NCI-H1092 treated with DMSO at 0.1 percent for 48 hours (cell line): ENCODE measurements around the gene NMB.
A peak's percentile ranks its signal among the peaks of the same experiment; 100 is the strongest.
"Not testable (repeated sequence)": the region's sequence is repeated elsewhere in the genome, so short reads cannot be mapped to it uniquely, and the experiment has no call there.

Source experiments
- DNase-seq: peaks from one replicate; lab custom pipeline; 2025; lab: John Stamatoyannopoulos, UW

Gene NMB, protein sequence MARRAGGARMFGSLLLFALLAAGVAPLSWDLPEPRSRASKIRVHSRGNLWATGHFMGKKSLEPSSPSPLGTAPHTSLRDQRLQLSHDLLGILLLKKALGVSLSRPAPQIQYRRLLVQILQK

DNA sequence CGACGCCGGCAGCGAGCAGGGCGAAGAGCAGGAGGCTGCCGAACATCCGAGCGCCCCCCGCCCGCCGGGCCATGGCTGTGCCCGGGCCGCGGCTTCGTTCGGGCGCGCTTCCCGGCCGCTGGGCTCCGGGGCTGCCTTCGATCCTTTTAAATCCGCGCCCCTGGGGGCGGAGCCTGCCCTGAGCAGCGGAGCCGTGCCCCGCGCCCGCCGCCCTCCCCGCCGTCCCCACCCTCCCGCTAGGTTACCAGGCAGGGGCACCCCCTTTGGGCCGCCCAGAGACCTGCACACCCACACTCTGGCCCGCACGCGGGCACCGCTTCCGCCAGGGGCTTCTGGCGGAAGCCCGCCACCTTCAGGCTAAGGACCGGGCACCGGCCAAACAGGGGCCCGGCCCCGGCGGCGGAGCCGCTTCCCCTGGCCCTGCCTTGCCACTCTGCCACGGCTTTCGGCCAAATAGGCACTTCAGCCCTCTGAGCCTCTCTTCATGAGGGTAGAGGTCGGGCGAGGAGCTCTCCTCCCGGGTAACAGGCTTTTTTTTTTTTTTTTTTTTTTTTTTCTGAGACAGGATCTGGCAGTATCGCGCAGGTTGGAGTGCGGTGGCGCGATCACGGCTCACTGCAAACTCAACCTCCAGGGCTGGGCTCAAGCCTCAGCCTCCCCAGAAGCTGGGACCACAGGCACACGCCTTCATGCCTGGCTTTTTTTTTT lies at the start of gene NMB:
Gene NMB, minus strand, starts transcription at position 120 of the 708 bp plus-strand sequence. Its CDS starts 47 bp downstream, at position 73.
- DNase-seq, result peak; percentile 68

DNA sequence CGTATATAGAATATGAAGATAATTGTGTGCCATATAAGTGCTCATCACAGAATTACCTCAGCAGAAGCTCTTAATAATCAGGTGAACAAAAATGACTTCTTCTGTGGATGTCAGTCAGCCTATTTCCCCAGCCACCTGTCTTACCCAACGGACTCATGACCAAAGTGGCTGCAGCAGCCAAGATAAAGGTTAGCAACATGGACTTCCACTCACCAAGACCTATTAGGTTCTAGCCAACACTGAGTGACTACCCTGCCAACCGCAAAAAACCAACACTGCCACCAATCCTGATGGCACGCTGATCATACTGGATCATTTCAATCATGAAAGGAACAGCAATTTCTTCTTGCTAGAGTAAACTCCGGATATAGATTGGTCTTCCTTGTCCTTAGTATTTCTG lies 45.8 kb upstream of the NMB start:
- DNase-seq, result no peak

DNA sequence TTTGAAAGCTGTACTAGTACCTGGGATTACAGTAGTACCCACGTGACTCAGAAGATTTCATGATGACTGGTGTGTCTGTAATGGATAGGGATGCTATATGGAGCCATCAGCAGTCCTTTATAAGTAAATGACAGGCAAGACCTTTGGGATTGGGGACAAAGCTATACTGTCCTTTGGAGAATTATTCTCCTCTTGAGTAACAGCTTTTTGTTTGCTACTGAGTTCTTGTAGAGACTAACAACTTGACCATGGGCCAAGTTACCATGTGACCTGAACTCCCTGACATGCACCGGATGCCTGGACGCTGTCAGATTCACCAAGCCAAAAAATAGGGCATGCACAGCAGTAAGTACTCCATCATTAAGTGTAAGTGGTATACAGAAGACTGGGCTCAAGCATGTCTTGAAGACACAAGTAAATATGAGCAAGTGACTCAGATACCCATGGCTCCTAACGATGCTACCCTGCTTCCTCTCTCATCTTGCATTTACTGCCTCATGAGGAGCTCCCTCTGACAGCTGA lies 45.0 kb upstream of the NMB start:
- DNase-seq, result no peak

DNA sequence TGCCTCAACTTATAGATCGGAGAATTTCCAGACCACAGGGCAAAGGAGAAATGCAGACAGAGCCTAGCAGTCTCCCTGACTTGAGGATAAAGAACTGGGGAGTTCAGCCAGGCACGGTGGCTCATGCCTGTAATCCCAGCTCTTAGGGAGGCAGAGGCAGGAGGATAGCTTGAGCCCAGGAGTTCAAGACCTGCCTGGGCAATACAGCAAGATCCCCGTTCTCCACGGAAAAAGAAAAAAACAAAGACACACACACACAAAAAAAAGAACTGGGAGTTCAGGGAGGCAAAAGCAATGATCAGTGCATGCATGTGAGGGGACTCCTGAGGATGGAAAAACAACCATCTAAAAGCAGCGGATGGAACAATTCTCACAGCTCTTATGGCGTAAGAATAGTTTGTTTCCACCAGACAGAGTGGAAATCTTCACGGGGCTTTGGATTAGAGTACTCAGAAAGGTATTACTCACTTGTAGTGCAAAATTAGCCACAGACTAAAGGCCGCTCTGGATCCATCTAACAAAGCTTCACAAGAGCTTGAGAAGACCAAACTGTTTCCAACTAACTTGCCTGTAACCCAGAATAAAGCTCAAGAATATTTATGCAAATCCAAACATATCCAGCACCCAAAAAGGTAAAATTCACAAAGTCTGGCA lies 41.7 kb upstream of the NMB start:
- no peak for DNase-seq

GRCh38 chr15:84697236-84697990 lies 39.4 kb upstream of the NMB start:
- no peak for DNase-seq

GRCh38 chr15:84696757-84697156 lies 38.8 kb upstream of the NMB start:
- DNase-seq, result no peak

DNA sequence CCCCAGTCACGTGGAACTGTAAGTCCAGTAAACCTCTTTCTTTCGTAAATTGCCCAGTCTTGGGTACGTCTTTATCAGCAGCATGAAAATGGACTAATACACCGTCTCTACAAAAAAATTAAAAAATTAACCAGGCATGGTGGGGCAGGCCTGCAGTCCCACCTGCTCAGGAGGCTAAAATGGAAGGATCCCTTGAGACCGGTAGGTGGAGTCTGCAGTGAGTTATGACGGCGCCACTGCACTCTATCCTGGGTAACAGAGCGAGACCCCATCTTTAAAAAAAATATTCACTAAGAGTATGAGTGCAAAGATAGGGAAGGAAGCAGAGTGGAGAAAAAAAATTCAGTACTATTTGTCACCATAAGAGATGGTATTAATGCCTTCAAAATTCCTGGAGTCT lies 32.3 kb upstream of the NMB start:
- DNase-seq, result no peak

GRCh38 chr15:84689858-84690257 lies 31.9 kb upstream of the NMB start:
- DNase-seq, result no peak

DNA sequence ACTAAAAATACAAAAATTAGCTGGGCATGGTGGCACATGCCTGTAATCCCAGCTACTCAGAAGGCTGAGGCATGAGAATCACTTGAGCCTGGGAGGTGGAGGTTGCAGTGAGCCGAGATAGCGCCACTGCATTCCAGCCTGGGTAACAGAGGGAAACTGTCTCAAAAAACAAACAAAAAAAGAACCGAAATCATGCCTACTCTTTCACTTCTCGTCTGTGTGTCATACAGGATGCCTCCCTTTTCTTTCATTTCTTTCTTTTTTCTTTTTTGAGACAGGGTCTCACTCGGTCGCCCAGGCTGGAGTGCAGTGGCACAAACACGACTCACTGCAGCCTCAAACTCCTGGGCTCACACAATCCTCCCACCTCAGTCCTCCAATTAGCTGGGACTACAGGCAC lies 28.4 kb upstream of the NMB start:
- DNase-seq, result not testable (repeated sequence)

- DNase-seq, result no peak
Observed at GRCh38 chr15:84685304-84685703, 27.3 kb upstream of the NMB start.

DNA sequence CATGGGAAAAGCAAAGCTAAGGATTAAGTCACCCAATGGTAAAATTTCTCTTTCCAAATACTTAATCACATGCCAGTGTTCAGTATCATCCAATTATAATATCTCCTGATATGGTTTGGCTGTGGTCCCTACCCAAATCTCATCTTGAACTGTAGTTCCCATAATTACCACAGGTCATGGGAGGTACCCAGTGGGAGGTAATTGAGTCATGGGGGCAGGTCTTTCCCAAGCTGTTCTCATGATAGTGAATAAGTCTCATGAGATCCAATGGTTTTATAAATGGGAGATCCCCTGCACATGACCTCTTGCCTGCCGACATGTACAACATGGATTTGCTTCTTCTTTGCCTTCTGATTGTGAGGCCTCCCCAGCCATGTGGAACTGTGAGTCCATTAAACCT lies 26.1 kb upstream of the NMB start:
- DNase-seq, result no peak

DNA sequence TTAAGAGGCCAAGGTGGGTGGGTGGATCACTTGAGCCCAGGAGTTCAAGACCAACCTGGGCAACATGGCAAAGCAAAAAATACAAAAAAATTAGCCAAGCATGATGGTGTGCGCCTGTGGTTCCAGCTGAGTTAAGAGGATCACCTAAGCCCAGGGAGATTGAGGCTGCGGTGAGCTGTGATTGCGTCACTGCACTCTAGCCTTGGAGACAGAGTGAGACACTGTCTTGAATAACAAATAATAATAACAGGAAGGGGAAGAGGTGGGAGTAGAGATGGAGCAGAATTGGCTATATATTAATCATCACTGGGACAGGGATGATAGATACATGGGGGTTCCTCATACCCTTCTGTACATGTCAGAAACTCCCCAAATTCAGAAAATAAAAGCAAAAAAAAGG lies 23.8 kb upstream of the NMB start:
- DNase-seq, result no peak

DNA sequence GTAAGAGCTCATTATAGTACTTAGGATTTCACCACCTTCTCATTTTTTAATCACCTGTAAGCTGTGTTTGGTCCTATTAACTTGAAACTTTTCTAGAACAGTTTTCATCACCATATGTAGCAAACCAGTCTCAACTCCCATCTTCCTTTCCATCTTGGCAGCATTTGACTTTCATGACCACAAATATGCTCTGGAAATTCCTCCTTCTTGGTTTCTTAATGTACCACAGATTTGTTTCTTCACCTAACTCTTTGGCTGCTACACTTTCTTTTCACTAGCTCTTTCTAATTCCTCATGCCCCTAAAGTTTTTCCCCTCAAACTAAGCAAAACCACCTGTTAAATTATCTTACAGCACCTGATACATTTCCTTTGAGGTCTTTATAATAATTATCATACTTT lies 13.2 kb upstream of the NMB start:
- DNase-seq, result no peak

DNA sequence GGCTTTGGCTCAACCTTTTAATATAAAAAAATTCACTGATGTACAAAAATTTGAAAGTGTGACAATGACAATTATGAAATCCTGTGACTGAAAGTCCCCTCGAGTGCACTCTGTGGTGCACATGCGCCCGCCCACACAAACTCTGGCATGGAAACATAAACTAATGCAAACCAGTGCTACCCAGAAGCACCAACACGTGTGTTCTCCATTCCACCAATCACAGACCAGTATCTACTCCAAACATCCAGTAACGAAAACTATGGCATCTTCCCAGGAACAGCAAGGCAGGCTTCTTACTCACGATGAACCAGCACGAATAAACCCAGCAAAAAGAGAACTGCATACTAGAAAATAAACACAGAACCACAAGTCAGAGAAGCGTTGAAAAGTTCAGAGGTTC lies 11.7 kb upstream of the NMB start:
- no peak for DNase-seq

DNA sequence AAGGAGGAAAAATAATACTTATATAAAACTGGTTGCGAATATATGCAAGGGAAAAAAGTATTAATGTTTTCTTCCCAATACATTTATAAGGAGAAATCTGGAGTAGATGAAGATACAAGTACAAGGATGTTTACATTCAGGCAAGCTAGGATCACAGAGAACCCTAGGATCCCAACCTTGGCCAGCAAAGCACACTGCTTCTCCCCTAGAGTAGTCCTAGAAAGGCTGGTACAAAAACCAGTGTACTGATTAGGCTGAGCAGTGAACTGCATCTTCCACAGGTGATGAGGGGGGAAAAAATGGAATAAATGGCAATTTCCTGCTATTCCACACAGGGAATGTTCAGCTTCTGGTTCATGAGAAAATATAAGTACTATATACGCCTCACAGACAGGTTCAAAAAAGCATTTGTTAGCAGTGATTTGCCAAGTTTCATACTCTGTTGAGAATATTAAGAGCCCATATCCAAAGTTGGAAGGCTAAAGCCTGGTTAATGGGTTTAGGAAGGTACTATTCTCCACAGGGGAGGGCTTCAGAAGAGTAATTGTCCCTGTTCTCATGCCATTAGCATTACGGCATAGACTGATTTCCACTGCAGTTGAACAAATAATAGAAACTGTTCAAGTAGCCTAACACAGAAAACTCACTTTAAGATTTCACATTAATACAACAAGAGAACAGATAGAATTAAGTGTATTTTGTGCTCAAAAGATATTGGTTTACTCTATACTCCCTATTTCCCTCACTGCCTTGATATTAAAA lies 10.4 kb upstream of the NMB start:
- no peak for DNase-seq

- no peak for DNase-seq
Observed at GRCh38 chr15:84666373-84666772, 8.4 kb upstream of the NMB start.

DNA sequence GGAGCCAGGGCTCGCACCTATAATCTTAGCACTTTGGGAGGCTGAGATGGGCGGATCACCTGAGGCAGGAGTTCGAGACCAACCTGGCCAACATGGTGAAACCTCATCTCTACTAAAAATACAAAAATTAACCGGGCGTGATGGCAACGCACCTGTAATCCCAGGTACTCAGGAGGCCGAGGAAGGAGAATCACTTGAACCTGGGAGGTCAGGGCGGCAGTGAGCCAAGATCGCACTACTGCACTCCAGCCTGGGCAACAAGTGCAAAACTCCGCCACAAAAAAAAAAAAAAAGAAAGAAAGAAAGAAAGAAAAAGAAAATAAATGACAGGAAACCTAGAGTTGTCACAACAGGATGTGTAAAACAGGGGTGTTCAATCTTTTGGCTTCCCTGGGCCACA lies 3.0 kb upstream of the NMB start:
- DNase-seq, result no peak

GRCh38 chr15:84659904-84660781 lies 2.1 kb upstream of the NMB start:
- no peak for DNase-seq

- DNase-seq, result no peak
Observed at GRCh38 chr15:84658788-84659411, 901 bp upstream of the NMB start.

DNA sequence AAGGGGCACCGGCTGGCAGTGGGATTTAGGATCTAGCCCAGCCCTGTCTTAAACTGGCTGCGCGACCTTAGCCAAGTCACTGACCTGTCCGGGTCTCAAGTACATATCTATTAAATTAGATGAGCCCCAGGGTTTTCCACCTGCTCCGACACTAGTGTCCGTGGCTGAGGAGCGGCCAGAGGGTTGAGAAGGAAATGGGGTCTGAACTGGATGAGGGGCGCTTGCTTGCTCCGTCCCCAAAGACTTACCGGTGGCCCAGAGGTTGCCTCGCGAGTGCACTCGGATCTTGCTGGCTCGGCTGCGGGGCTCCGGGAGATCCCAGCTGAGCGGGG lies 285 bp downstream of the NMB start:
- no peak for DNase-seq

DNA sequence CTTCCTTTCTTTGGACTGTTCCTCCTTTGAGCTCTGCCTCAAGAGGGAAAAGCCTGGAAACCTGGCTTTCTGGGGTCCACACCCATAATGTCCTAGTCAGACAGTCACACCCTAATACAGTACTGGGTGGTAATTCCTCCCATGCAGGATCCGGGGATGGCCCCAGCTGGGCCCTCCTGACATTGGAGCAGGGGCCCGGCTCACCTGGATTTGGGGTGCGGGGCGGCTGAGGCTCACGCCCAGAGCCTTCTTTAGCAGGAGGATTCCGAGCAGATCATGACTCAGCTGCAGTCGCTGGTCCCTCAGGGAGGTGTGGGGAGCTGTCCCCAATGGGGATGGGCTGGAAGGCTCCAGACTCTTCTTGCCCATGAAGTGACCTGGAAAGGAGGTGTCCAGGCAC lies 1.0 kb downstream of the NMB start:
- DNase-seq, result no peak
